ENCODE results near the gene SIGLEC10. TPM values are rescaled to one million over a fixed set of nuclear protein-coding genes. Genes with fewer than 3 reads are reported as not detected.
A peak's percentile ranks its signal among the peaks of the same experiment; 100 is the strongest.

SIGLEC10 gene
- total RNA-seq (2011; cell fraction: chromatin; rRNA removed; ENCODE audit: low replicate concordance) = 0.35 TPM in 1 of 2 replicates, not detected in the other
- total RNA-seq (2011; cell fraction: nucleolus; rRNA removed) = 0.17 TPM in 1 of 2 replicates, not detected in the other
- not detected in 2 replicates for total RNA-seq (2011; cell fraction: nucleoplasm; rRNA removed)
- total RNA-seq (2014; rRNA removed) = 0.57 and 1.1 TPM in 2 replicates
- total RNA-seq (2014; rRNA removed; fragmentation: Illumina TruSeq; extraction: Trizol) = 0.26 and 0.33 TPM in 2 replicates
- total RNA-seq (2015; rRNA removed; fragmentation: Illumina TruSeq; extraction: Trizol) = 1.8 and 2.2 TPM in 2 replicates
- total RNA-seq (2021) = 0.58 and 0.95 TPM in 2 replicates
- 0.39 and 1.2 TPM in 2 replicates for polyA plus RNA-seq (2011; rRNA removed)
- 0.66 and 1.7 TPM in 2 replicates for polyA plus RNA-seq (2011; cell fraction: cytosol; rRNA removed)
- polyA plus RNA-seq (2011; cell fraction: nucleus; rRNA removed) = 0.97 and 2.9 TPM in 2 replicates
- polyA plus RNA-seq (2012) = 1.9 and 2.9 TPM in 2 replicates
- 0.78 and 0.82 TPM in 2 replicates for polyA plus RNA-seq (2014; fragmentation: Illumina TruSeq; extraction: Trizol)
- under 1 TPM; 0.10 TPM for polyA plus RNA-seq (2014; fragmentation: Nextera tagmentation; extraction: Ambion mirVana)
- polyA plus RNA-seq (2014; rRNA removed) = 0.97 and 1.3 TPM in 2 replicates
- 0.46 and 0.54 TPM in 2 replicates for polyA minus RNA-seq (2011; rRNA and poly(A)+ RNA removed)
- polyA minus RNA-seq (2011; cell fraction: cytosol; rRNA and poly(A)+ RNA removed) = 0.48 and 0.73 TPM in 2 replicates
- polyA minus RNA-seq (2011; cell fraction: nucleus; rRNA and poly(A)+ RNA removed) = 1.9 TPM in 1 of 2 replicates, not detected in the other
- Bru-seq, nascent RNA = percentile 19 among the genes with signal in this experiment
- percentile 18 among the genes with signal in this experiment for BruChase-seq, experiment 1, labeled RNA remaining after a 2-hour chase
- BruChase-seq, experiment 2, labeled RNA remaining after a 6-hour chase = percentile 15 among the genes with signal in this experiment
- long read RNA-seq, experiment 1, partial matches to known transcripts = 1 of 1 reads
- long read RNA-seq, experiment 1, other reads (novel, unspliced or antisense) = 0 of 1 reads
- long read RNA-seq, experiment 2, partial matches to known transcripts = 0 of 2 reads
- long read RNA-seq, experiment 2, other reads (novel, unspliced or antisense) = 1 of 2 reads
- long read RNA-seq, experiment 3 = 0 reads

GRCh38 chr19:51417107-51417809 lies at the start of gene SIGLEC10:
TSS of gene SIGLEC10 (minus strand) at chr19:51417642. CDS start at chr19:51417581, 61 bp downstream.
- in situ Hi-C loops (cut with MboI) = no loop called here
- H3K9me1 ChIP-seq (ENCODE audit: control insufficient read depth, insufficient read depth, low read length) = no peaks in the 10 kb centered on the region
- H4K20me1 ChIP-seq (replicated peaks; ENCODE audit: control insufficient read depth, insufficient read depth, low read length) = no peaks in the 10 kb centered on the region
- no TSS peak for BruUV-seq (replicated peaks)
- H3K79me2 ChIP-seq (ENCODE audit: control insufficient read depth, insufficient read depth, low read length) = no peaks in the 10 kb centered on the region
- H3K4me2 ChIP-seq (ENCODE audit: insufficient read depth, low read length) = peak within 1 kb of the TSS; percentile 3; the same call in 1 of the 2 replicates
- FAIRE-seq = peak; percentile 15
- ATAC-seq = peak; percentile 26
- H3K9ac ChIP-seq (ENCODE audit: insufficient read depth in 1 of 2, low read depth in 2 of 2, low read length in 2 of 2) = peak within 1 kb of the TSS in 1 of 2 experiments; percentile 67; a peak in 2 of 4 replicates
- POLR2A ChIA-PET = interaction anchor here (1.3 kb wide), 1 partner anchor 10 kb away, joined by 4 read pairs; no protein-coding TSS in a partner anchor
- H2AFZ ChIP-seq (ENCODE audit: low read depth, low read length) = 0 out of 2 replicates have a peak within 1 kb of the TSS, but pooled peaks have one; percentile 2
- intact Hi-C loops (cut with micrococcal nuclease) = no loop called here
- DNase-seq (ENCODE audit: extremely low read depth in 1 of 4, low spot score in 3 of 4) = peak in 2 of 4 experiments; percentile 15 to 48
- H3K27ac ChIP-seq (ENCODE audit: extremely low read depth, low read depth, low read length) = no peak within 1 kb of the TSS
- peaks cover 9 to 36% of the 10 kb centered on the region in 2 experiments for H3K4me1 ChIP-seq (replicated peaks in 1 of 2; ENCODE audit: control insufficient read depth in 2 of 2, insufficient read depth in 2 of 2, low read length in 2 of 2)
- H3K4me3 ChIP-seq = no peak within 1 kb of the TSS
- CTCF ChIA-PET (ENCODE audit: low intra/inter-chr PET ratio) = interaction anchor here (0.6 kb wide), 1 partner anchor 240 kb away, joined by 3 read pairs; no protein-coding TSS in a partner anchor
- 32% methylated on average over 19 of the region's 21 CpGs for WGBS (ENCODE audit: insufficient coverage, low coverage, missing lambda C conversion rate)
- H3K36me3 ChIP-seq (ENCODE audit: control insufficient read depth, insufficient read depth, low read length) = no peaks in the 10 kb centered on the region
- H3K9me3 ChIP-seq (replicated peaks; ENCODE audit: control insufficient read depth, insufficient read depth, low read depth, low read length) = no peaks in the 10 kb centered on the region
- H3K27me3 ChIP-seq (ENCODE audit: control insufficient read depth in 2 of 2, insufficient read depth in 2 of 2, low read length in 2 of 2) = no peaks in the 10 kb centered on the region
- TF ChIP-seq HEY1 (CRISPR knock-in tag; IDR thresholded peaks at IDR 0.05; ENCODE audit: borderline replicate concordance) (no peak), UBTF (IDR thresholded peaks at IDR 0.05; ENCODE audit: borderline replicate concordance in 1 of 2, low read depth in 2 of 2, low read length in 2 of 2) (peak in 1 of 2 experiments; percentile 74; a peak in 1 of 4 replicates), ZFP36 (IDR thresholded peaks at IDR 0.05; ENCODE audit: low read depth, low read length, partially characterized antibody) (peak; percentile 46), SPI1 (IDR thresholded peaks at IDR 0.05; ENCODE audit: borderline replicate concordance, low read depth, low read length) (peak; percentile 63; the same call in 1 of the 2 replicates), JUND (IDR thresholded peaks at IDR 0.05; ENCODE audit: borderline replicate concordance, low read depth, low read length) (peak; percentile 70; the same call in 1 of the 2 replicates), JUND (tag; IDR thresholded peaks at IDR 0.05; ENCODE audit: borderline replicate concordance, low read depth, low read length) (peak; percentile 49; the same call in 1 of the 3 replicates), SNAPC5 (CRISPR knock-in tag; IDR thresholded peaks at IDR 0.05) (no peak), POLR2H (tag; IDR thresholded peaks at IDR 0.05; ENCODE audit: low read depth) (no peak), ZFX (CRISPR knock-in tag; IDR thresholded peaks at IDR 0.05) (0 out of 2 replicates have a peak, but pooled peaks have one; percentile 32), NRF1 (conservative IDR thresholded peaks at IDR 0.05 in 1 of 2, IDR thresholded peaks at IDR 0.05 in 1 of 2) (peak; percentile 75 to 78), ATF3 (IDR thresholded peaks at IDR 0.05) (peak; percentile 47; the same call in 1 of the 2 replicates), ATF3 (CRISPR knock-in tag; conservative IDR thresholded peaks at IDR 0.05) (no peak), ZSCAN29 (IDR thresholded peaks at IDR 0.05) (no peak)

Measured in K562 (cell line).